Breast epithelium (tissue), 3 donors: ENCODE data around the gene C9orf43.

ENCODE experiments used
- POLR2A ChIP-seq: fragments of 450-650 bp; IDR thresholded peaks from one replicate; pipeline ENCODE4 v1.6.1; 2016; ENCODE audit warnings: antibody characterized with exemption, mild to moderate bottlenecking, moderate library complexity
- TF ChIP-seq, protein P1 (sequence below), 3 donors: fragments of 450-650 bp; IDR thresholded peaks; one replicate each; pipeline ENCODE4 v1.5.1; 2016 to 2017; ENCODE audit warnings: antibody characterized with exemption in 3 of 3, mild to moderate bottlenecking in 3 of 3, moderate library complexity in 3 of 3

DNA sequence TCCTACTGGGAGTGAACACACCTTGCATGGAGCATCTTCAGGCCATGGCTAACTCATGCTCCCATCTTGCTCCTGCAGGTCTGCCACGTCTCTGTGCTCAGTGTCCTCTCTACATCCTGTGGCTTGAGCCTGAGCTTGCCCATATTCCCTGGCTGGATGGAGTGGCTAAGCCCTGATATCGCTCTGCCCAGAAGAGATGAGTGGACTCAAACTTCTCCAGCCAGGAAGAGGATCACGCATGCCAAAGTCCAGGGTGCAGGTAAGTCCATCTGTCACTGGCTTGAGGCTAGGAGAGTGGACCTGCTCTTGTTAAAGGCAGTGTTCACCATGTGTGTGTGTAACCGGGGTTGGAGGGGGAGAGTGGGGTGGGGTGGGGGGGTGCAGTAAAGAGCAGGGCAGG is 51.4 kb downstream of the C9orf43 start:
- TF ChIP-seq, protein P1, sequence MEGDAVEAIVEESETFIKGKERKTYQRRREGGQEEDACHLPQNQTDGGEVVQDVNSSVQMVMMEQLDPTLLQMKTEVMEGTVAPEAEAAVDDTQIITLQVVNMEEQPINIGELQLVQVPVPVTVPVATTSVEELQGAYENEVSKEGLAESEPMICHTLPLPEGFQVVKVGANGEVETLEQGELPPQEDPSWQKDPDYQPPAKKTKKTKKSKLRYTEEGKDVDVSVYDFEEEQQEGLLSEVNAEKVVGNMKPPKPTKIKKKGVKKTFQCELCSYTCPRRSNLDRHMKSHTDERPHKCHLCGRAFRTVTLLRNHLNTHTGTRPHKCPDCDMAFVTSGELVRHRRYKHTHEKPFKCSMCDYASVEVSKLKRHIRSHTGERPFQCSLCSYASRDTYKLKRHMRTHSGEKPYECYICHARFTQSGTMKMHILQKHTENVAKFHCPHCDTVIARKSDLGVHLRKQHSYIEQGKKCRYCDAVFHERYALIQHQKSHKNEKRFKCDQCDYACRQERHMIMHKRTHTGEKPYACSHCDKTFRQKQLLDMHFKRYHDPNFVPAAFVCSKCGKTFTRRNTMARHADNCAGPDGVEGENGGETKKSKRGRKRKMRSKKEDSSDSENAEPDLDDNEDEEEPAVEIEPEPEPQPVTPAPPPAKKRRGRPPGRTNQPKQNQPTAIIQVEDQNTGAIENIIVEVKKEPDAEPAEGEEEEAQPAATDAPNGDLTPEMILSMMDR (IDR thresholded peaks at IDR 0.05): no peak
- TF ChIP-seq POLR2A: no peak
